IPS DF 4.7 (cell line): ENCODE results near the gene OR4F29.
"Not testable (repeated sequence)": the region's sequence is repeated elsewhere in the genome, so short reads cannot be mapped to it uniquely, and the experiment has no call there.

Source experiments
- DNase-seq: peaks from one replicate; pipeline ENCODE4 v3.0.0-alpha.2; 2013; ENCODE audit warnings: low spot score; ENCODE audit errors: extremely low read depth

OR4F29 gene

GRCh38 chr1:451578-451977 is at the start of gene OR4F29:
Gene OR4F29 (minus strand): TSS chr1:451678. CDS start chr1:451678, 0 bp downstream.
- DNase-seq = not testable (repeated sequence)
